22Rv1 (cell line): Measurements from ENCODE around the gene LRRK1.

Source experiments
- H3K27ac ChIP-seq: fragments of 450-650 bp; 2 replicates; pipeline ENCODE4 v1.5.1; 2017
- ZFX ChIP-seq: fragments of 450-650 bp; IDR thresholded peaks from 2 replicates; pipeline ENCODE4 v1.6.1; 2017; ENCODE audit warnings: antibody characterized with exemption, borderline replicate concordance
- TF ChIP-seq, protein P1 (sequence below): fragments of 450-650 bp; IDR thresholded peaks from 2 replicates; pipeline ENCODE4 v1.5.1; 2017; ENCODE audit warnings: mild to moderate bottlenecking

The LRRK1 gene

GRCh38 chr15:101112336-101113113 is 193.4 kb downstream of the LRRK1 start:
- TF ChIP-seq, protein P1, sequence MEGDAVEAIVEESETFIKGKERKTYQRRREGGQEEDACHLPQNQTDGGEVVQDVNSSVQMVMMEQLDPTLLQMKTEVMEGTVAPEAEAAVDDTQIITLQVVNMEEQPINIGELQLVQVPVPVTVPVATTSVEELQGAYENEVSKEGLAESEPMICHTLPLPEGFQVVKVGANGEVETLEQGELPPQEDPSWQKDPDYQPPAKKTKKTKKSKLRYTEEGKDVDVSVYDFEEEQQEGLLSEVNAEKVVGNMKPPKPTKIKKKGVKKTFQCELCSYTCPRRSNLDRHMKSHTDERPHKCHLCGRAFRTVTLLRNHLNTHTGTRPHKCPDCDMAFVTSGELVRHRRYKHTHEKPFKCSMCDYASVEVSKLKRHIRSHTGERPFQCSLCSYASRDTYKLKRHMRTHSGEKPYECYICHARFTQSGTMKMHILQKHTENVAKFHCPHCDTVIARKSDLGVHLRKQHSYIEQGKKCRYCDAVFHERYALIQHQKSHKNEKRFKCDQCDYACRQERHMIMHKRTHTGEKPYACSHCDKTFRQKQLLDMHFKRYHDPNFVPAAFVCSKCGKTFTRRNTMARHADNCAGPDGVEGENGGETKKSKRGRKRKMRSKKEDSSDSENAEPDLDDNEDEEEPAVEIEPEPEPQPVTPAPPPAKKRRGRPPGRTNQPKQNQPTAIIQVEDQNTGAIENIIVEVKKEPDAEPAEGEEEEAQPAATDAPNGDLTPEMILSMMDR: no peak
- no peak for TF ChIP-seq ZFX
- no peak overlapping the region for H3K27ac ChIP-seq

DNA sequence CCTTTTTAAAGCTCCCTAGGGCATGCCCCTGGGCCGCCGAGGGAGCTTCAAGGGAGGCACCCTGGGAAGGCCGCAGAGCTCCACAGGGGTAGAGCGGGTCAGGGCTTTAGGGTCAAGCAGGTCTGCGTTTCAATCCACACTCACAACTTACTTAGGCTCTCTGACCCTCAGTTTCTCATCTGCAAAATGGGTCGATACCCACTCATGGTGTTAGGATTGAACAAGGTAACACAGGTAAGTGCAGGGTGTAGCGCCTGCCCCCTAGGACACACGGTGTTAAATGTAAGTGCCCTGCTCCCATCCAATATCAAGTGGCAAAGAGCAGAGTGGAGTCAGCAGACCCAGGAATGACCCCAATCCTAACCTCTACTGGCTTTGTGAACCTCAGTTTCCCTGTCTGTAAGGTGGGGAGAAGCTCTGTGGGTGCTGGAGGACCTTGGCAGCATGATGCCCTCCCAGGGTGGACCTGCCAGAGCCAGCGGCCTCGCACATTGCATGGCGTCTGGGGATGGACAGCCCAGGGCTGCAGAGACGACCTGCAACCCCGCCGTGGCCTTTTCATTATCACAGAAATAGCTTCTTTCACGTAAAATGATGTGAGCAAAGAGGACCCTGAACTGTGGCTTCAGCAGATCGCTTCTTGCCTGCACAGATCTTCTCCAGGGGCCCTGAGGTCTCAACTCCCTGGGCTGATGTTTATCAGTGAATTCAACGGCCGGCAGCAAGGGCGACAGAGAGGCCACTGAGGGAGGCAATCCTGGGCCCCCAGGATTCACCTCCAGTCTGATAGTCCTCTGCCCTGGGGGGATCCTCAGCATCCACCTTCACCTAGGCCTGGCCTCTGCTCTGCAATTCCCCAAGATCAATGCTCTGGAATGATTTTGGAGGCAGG is 194.2 kb downstream of the LRRK1 start:
- no peak overlapping the region for H3K27ac ChIP-seq
- TF ChIP-seq ZFX: no peak
- TF ChIP-seq, protein P1: no peak

- no peak overlapping the region for H3K27ac ChIP-seq
- TF ChIP-seq, protein P1: no peak
- no peak for TF ChIP-seq ZFX
Observed at GRCh38 chr15:101114166-101114565, 195.0 kb downstream of the LRRK1 start.

- no peak overlapping the region for H3K27ac ChIP-seq
- TF ChIP-seq, protein P1: no peak
- TF ChIP-seq ZFX: no peak
Observed at GRCh38 chr15:101114610-101115009, 195.5 kb downstream of the LRRK1 start.

DNA sequence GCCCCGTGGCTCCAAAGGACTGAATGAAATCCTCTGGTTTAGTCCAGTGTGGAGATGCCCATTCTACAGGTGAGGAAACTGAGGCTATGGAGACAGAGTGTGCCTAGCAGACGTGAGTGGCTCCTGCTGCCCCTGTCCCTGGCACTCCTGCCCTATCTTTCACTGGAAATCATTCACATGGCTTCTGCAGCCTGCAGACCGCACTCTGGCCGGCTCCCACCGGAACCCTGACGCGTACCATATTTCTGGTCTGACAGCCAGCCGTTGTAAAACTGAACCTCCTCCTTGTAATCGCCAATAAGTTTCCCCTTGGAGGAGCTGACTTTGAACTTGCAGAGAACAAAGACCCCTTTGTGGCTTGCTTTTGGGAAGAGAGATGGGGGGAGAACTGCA is 196.2 kb downstream of the LRRK1 start:
- TF ChIP-seq, protein P1: no peak
- TF ChIP-seq ZFX: no peak
- no peak overlapping the region for H3K27ac ChIP-seq

GRCh38 chr15:101115786-101116680 is 196.9 kb downstream of the LRRK1 start:
- H3K27ac ChIP-seq: no peak overlapping the region
- no peak for TF ChIP-seq ZFX
- TF ChIP-seq, protein P1: no peak
